ENCODE measurements around the gene RPS6KA2. TPM values are rescaled to one million over a fixed set of nuclear protein-coding genes. Genes with fewer than 3 reads are reported as not detected.

RPS6KA2 gene
- total RNA-seq, 1 experiment from 2014 or later, result 4.1 TPM

- TF ChIP-seq SIN3A (IDR thresholded peaks at IDR 0.05; ENCODE audit: borderline replicate concordance, insufficient read depth, low read depth, low read length) (no peak), POLR2AphosphoS5 (IDR thresholded peaks at IDR 0.05; ENCODE audit: low read depth, low read length) (no peak)
- Histone ChIP-seq H3K9me3 (ENCODE audit: control insufficient read depth, insufficient read depth, low read depth, low read length) (no peaks in the 10 kb centered on the region), H3K27me3 (ENCODE audit: control insufficient read depth, insufficient read depth, low read length) (no peaks in the 10 kb centered on the region), H3K36me3 (ENCODE audit: control insufficient read depth, insufficient read depth, low read length) (no peaks in the 10 kb centered on the region), H3K27ac (ENCODE audit: low read length) (no peak overlapping the region), H3K4me3 (ENCODE audit: low read depth in 2 of 2, low read length in 2 of 2) (no peak overlapping the region), H3K4me1 (ENCODE audit: control insufficient read depth, insufficient read depth, low read length) (no peaks in the 10 kb centered on the region)
- DNase-seq (ENCODE audit: low read depth, low spot score), result no peak
- intact Hi-C loops (cut with micrococcal nuclease; ENCODE audit: unreplicated experiment), result no loop called here
- BruUV-seq (replicated peaks), result no TSS peak
- no peak for ATAC-seq
- ChIA-PET CTCF (no interaction called here), POLR2A (interaction anchor here (0.6 to 0.7 kb wide), 2 partner anchors 13 to 1744 kb away, joined by 5 to 6 read pairs; no protein-coding TSS in a partner anchor)
- in situ Hi-C loops (cut with HindIII; ENCODE audit: low pct_unique_long_range_greater_than_20kb, low sequenced_read_pairs), result no loop called here
Observed at GRCh38 chr6:166495487-166496314, 131.3 kb downstream of the RPS6KA2 start.

GRCh38 chr6:166494757-166495486 lies 132.1 kb downstream of the RPS6KA2 start:
- BruUV-seq (replicated peaks), result no TSS peak
- in situ Hi-C loops (cut with HindIII; ENCODE audit: low pct_unique_long_range_greater_than_20kb, low sequenced_read_pairs), result no loop called here
- no peak for ATAC-seq
- POLR2A ChIA-PET, result interaction anchor here (0.6 kb wide), 1 partner anchor 1744 kb away, joined by 6 read pairs; no protein-coding TSS in a partner anchor
- DNase-seq (ENCODE audit: low read depth, low spot score), result no peak
- Histone ChIP-seq H3K27me3 (ENCODE audit: control insufficient read depth, insufficient read depth, low read length) (no peaks in the 10 kb centered on the region), H3K9me3 (ENCODE audit: control insufficient read depth, insufficient read depth, low read depth, low read length) (no peaks in the 10 kb centered on the region), H3K4me3 (ENCODE audit: low read depth in 2 of 2, low read length in 2 of 2) (no peak overlapping the region), H3K27ac (ENCODE audit: low read length) (no peak overlapping the region), H3K4me1 (ENCODE audit: control insufficient read depth, insufficient read depth, low read length) (no peaks in the 10 kb centered on the region), H3K36me3 (ENCODE audit: control insufficient read depth, insufficient read depth, low read length) (no peaks in the 10 kb centered on the region)
- intact Hi-C loops (cut with micrococcal nuclease; ENCODE audit: unreplicated experiment), result no loop called here
- CTCF ChIA-PET, result no interaction called here
- TF ChIP-seq TCF7L2 (IDR thresholded peaks at IDR 0.05; ENCODE audit: low read depth, low read length), result no peak
- TF ChIP-seq REST (IDR thresholded peaks at IDR 0.05; ENCODE audit: insufficient read depth in 1 of 2, low read depth in 2 of 2, low read length in 1 of 2), result no peak
- TF ChIP-seq SIN3A (IDR thresholded peaks at IDR 0.05; ENCODE audit: borderline replicate concordance, insufficient read depth, low read depth, low read length), result no peak
- TF ChIP-seq POLR2AphosphoS5 (IDR thresholded peaks at IDR 0.05; ENCODE audit: low read depth, low read length), result no peak
- TF ChIP-seq CTCF (IDR thresholded peaks at IDR 0.05), result no peak

Measured in Panc1 (cell line).